Prostate gland (tissue), 2 donors: ENCODE data around the gene STARD9.

Experiments used
- POLR2A ChIP-seq: fragments of 450-650 bp; IDR thresholded peaks from one replicate; pipeline ENCODE4 v1.6.1; 2016; ENCODE audit warnings: antibody characterized with exemption, mild to moderate bottlenecking
- POLR2AphosphoS5 ChIP-seq: sonication (generic); formaldehyde crosslinking; IDR thresholded peaks from one replicate; pipeline ENCODE4 v1.6.1; 2017; ENCODE audit warnings: antibody characterized with exemption
- TF ChIP-seq, protein P1 (sequence below), 4 experiments: fragments of 200-600 bp in 2 of 4; fragments of 450-650 bp in 2 of 4; sonication (generic) in 2 of 4; IDR thresholded peaks; 1 replicate in 3 of 4; 2 replicates in 1 of 4; pipeline ENCODE4 v1.5.1; 2016 to 2019; ENCODE audit warnings: antibody characterized with exemption in 4 of 4, mild to moderate bottlenecking in 2 of 4, moderate library complexity in 2 of 4

DNA sequence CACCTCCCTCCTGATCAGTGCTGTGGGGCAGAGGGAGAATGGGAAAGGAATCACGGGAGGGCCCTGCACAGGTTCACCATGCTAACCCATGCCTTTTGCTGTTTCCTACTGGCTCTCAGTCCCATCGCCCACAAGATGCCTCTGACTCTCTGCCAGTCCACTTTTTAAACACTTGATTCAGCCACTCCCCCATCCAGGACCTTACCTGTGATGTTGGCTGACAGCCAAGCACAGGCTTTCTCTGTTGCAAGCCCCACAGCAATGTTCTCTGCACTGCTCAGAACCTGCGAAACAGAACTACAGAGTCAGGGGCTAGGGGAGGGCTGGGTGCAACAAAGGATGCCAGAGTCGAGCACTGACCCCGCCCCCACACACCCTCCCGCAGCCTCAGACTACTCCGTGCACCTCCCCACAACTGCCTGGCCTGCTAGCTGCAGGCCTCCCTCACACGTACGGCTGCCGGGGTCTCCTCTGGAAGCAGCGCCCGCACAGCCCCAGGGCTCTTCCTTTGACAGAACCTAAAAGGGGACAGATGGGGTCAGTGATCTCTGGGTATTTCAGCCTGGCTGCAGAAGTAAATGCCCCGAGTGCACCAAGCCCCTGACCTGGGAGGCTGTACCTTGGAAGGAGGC, 152.5 kb downstream of the STARD9 start:
- TF ChIP-seq POLR2A (no peak), POLR2AphosphoS5 (no peak)
- TF ChIP-seq, protein P1, sequence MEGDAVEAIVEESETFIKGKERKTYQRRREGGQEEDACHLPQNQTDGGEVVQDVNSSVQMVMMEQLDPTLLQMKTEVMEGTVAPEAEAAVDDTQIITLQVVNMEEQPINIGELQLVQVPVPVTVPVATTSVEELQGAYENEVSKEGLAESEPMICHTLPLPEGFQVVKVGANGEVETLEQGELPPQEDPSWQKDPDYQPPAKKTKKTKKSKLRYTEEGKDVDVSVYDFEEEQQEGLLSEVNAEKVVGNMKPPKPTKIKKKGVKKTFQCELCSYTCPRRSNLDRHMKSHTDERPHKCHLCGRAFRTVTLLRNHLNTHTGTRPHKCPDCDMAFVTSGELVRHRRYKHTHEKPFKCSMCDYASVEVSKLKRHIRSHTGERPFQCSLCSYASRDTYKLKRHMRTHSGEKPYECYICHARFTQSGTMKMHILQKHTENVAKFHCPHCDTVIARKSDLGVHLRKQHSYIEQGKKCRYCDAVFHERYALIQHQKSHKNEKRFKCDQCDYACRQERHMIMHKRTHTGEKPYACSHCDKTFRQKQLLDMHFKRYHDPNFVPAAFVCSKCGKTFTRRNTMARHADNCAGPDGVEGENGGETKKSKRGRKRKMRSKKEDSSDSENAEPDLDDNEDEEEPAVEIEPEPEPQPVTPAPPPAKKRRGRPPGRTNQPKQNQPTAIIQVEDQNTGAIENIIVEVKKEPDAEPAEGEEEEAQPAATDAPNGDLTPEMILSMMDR (IDR thresholded peaks at IDR 0.05), result no peak
